Sigmoid colon (tissue), 7 donors: ENCODE results near the gene ODAD2. TPM values are rescaled to one million over a fixed set of nuclear protein-coding genes. Genes with fewer than 3 reads are reported as not detected.
"Not testable (repeated sequence)": the region's sequence is repeated elsewhere in the genome, so short reads cannot be mapped to it uniquely, and the experiment has no call there.

Experiments
- DNase-seq: peaks from one replicate; pipeline ENCODE4 v3.0.0-alpha.2; 2019
- H3K27ac ChIP-seq, 4 donors: fragments of 200-600 bp; sonication (generic); one replicate each; pipeline ENCODE4 v1.5.1; 2016 to 2019; ENCODE audit warnings: mild to moderate bottlenecking in 1 of 4
- H3K27me3 ChIP-seq, 3 donors: fragments of 200-600 bp; sonication (generic); one replicate each; pipeline ENCODE4 v1.5.1; 2019; ENCODE audit warnings: mild to moderate bottlenecking in 1 of 3
- H3K36me3 ChIP-seq, 4 donors: fragments of 200-600 bp; sonication (generic); one replicate each; pipeline ENCODE4 v1.5.1; 2016 to 2019
- H3K4me1 ChIP-seq, 4 donors: fragments of 200-600 bp; sonication (generic); one replicate each; pipeline ENCODE4 v1.5.1; 2017 to 2019
- H3K4me3 ChIP-seq, 4 donors: fragments of 200-600 bp; sonication (generic); one replicate each; pipeline ENCODE4 v1.5.1; 2017 to 2019; ENCODE audit warnings: mild to moderate bottlenecking in 2 of 4, moderate library complexity in 1 of 4
- H3K9me3 ChIP-seq, 4 donors: fragments of 200-600 bp in 3 of 4; sonication (generic) in 3 of 4; one replicate each; pipeline versions ENCODE4 v1.5.1 to v1.6.1; 2013 to 2019
- EP300 ChIP-seq, 4 donors: sonication (generic); formaldehyde crosslinking; IDR thresholded peaks; one replicate each; pipeline ENCODE4 v1.6.1; 2017; ENCODE audit warnings: antibody characterized with exemption in 4 of 4
- POLR2A ChIP-seq, 2 donors: fragments of 450-650 bp; IDR thresholded peaks; one replicate each; pipeline ENCODE4 v1.6.1; 2016; ENCODE audit warnings: antibody characterized with exemption in 2 of 2, mild to moderate bottlenecking in 2 of 2, moderate library complexity in 2 of 2
- POLR2AphosphoS5 ChIP-seq, 4 donors: sonication (generic); formaldehyde crosslinking; IDR thresholded peaks; one replicate each; pipeline ENCODE4 v1.6.1; 2017; ENCODE audit warnings: antibody characterized with exemption in 4 of 4
- WGBS, 2 donors: extraction: QIAGEN DNeasy Blood & Tissue Kit; methylation state at CpG; one replicate each; pipeline ENCODE4 v1.1.7; 2013; 5-methylcytosine and 5-hydroxymethylcytosine counted together
- intact Hi-C: fragments of 100-400 bp; cut with DNase I; formaldehyde crosslinking; loops from one replicate; pipeline ENCODE4 v1.15.1; 2023
- polyA plus RNA-seq, 3 donors: library from polyadenylated mRNA; stranded (reverse); fragments of 200-250 nt; gene quantifications; one replicate each; pipeline ENCODE4 v1.2.3, GENCODE V29; 2013
- total RNA-seq, 4 donors: library from RNA; depleted of rRNA; stranded (reverse); fragments of >200 nt; gene quantifications; one replicate each; pipeline ENCODE4 v1.1.0, GENCODE V29; 2016
- TF ChIP-seq, protein P1 (sequence below), 4 experiments: fragments of 450-650 bp in 3 of 4; fragments of 200-600 bp in 1 of 4; IDR thresholded peaks; one replicate each; pipeline ENCODE4 v1.5.1; 2016 to 2019; ENCODE audit warnings: antibody characterized with exemption in 4 of 4, mild to moderate bottlenecking in 3 of 4, moderate library complexity in 2 of 4
- donor health status: healthy with polysubstance abuse.
- donor health status: Bipolar disorder and iron deficiency.
- donor health status: healthy.

Gene ODAD2
- total and polyA plus RNA-seq, 7 donors, result 0.29 to 8.8 (median 2.3) TPM; not detected in 1

GRCh38 chr10:27982875-27983543, 15.9 kb downstream of the ODAD2 start:
- H3K27ac ChIP-seq, result no peak overlapping the region
- intact Hi-C loops, result no loop called here
- DNase-seq, result no peak
- H3K27me3 ChIP-seq, result no peaks in the 10 kb centered on the region
- H3K36me3 ChIP-seq, result no peaks in the 10 kb centered on the region
- no peak overlapping the region for H3K4me3 ChIP-seq
- H3K4me1 ChIP-seq, result no peaks in the 10 kb centered on the region
- TF ChIP-seq, protein P1, sequence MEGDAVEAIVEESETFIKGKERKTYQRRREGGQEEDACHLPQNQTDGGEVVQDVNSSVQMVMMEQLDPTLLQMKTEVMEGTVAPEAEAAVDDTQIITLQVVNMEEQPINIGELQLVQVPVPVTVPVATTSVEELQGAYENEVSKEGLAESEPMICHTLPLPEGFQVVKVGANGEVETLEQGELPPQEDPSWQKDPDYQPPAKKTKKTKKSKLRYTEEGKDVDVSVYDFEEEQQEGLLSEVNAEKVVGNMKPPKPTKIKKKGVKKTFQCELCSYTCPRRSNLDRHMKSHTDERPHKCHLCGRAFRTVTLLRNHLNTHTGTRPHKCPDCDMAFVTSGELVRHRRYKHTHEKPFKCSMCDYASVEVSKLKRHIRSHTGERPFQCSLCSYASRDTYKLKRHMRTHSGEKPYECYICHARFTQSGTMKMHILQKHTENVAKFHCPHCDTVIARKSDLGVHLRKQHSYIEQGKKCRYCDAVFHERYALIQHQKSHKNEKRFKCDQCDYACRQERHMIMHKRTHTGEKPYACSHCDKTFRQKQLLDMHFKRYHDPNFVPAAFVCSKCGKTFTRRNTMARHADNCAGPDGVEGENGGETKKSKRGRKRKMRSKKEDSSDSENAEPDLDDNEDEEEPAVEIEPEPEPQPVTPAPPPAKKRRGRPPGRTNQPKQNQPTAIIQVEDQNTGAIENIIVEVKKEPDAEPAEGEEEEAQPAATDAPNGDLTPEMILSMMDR (IDR thresholded peaks at IDR 0.05), result no peak
- no peak for TF ChIP-seq POLR2A (IDR thresholded peaks at IDR 0.05)
- no peak for TF ChIP-seq POLR2AphosphoS5 (IDR thresholded peaks at IDR 0.05)
- no peak for TF ChIP-seq EP300 (IDR thresholded peaks at IDR 0.05)
- WGBS, 2 donors, result 67 to 79% methylated on average over 6 of the region's 6 CpGs
- H3K9me3 ChIP-seq, result no peaks in the 10 kb centered on the region

DNA sequence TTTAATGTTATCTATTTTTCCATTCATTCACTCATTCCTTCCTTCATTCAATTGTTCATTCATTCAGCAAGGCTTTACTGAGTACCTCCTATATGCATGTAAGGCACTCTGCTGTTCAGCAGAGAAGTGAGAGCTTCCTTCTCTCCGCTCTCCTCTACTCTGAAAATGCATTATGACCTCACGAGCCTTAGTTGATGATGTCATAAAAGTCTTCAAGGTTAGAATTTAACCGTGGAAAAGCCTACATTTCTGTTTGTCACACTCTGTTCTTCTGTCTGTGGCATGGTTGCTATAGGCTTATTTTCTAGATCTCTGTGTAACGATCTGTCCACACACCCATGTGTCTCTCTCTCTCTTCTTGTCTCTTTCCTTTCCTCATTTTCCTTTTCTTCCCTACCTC, 17.1 kb downstream of the ODAD2 start:
- H3K36me3 ChIP-seq, result no peaks in the 10 kb centered on the region
- H3K4me1 ChIP-seq, result no peaks in the 10 kb centered on the region
- WGBS, 2 donors, result 64 to 86% methylated on average over 4 of the region's 4 CpGs
- DNase-seq, result no peak
- no peak for TF ChIP-seq POLR2AphosphoS5 (IDR thresholded peaks at IDR 0.05)
- TF ChIP-seq, protein P1 (IDR thresholded peaks at IDR 0.05), result no peak
- TF ChIP-seq EP300 (IDR thresholded peaks at IDR 0.05), result no peak
- no peak for TF ChIP-seq POLR2A (IDR thresholded peaks at IDR 0.05)
- no peaks in the 10 kb centered on the region for H3K27me3 ChIP-seq
- H3K4me3 ChIP-seq, result no peak overlapping the region
- no peaks in the 10 kb centered on the region for H3K9me3 ChIP-seq
- intact Hi-C loops, result no loop called here
- no peak overlapping the region for H3K27ac ChIP-seq

- H3K4me3 ChIP-seq, intact Hi-C loops, DNase-seq, H3K4me1 ChIP-seq, H3K9me3 ChIP-seq, H3K36me3 ChIP-seq, H3K27ac ChIP-seq, H3K27me3 ChIP-seq: not testable (repeated sequence)
- 76 to 89% methylated on average over 1 of the region's 1 CpG for WGBS, 2 donors
Observed at GRCh38 chr10:27970795-27971194, 28.1 kb downstream of the ODAD2 start.

DNA sequence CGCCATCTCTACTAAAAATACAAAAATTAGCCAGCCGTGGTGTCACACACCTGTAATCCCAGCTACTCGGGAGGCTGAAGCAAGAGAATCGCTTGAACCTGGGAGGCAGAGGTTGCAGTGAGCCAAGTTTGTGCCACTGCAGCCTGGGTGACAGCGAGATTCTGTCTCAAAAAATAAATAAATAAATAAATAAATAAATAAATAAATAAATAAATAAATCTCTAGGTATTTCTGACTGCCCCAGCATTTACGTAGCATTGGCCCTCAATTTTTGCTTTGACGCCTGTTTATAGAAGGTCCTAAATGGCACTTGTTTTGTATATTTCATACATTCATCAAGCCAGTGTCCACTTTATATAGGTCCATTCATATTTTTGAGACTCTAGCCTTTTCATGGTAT, 28.9 kb downstream of the ODAD2 start:
- H3K4me3 ChIP-seq, DNase-seq, H3K9me3 ChIP-seq, intact Hi-C loops, H3K4me1 ChIP-seq, H3K27ac ChIP-seq, H3K27me3 ChIP-seq, H3K36me3 ChIP-seq: not testable (repeated sequence)
- WGBS, 2 donors, result 79 to 95% methylated on average over 7 of the region's 7 CpGs

GRCh38 chr10:27959093-27959715, 39.7 kb downstream of the ODAD2 start:
- DNase-seq, result no peak
- H3K36me3 ChIP-seq, result no peaks in the 10 kb centered on the region
- H3K4me3 ChIP-seq, result no peak overlapping the region
- WGBS, 2 donors, result 85 to 93% methylated on average over 6 of the region's 6 CpGs
- intact Hi-C loops, result no loop called here
- H3K27ac ChIP-seq, result no peak overlapping the region
- no peaks in the 10 kb centered on the region for H3K4me1 ChIP-seq
- H3K27me3 ChIP-seq, result no peaks in the 10 kb centered on the region
- TF ChIP-seq POLR2A (IDR thresholded peaks at IDR 0.05) (no peak), EP300 (IDR thresholded peaks at IDR 0.05) (no peak), POLR2AphosphoS5 (IDR thresholded peaks at IDR 0.05) (no peak)
- TF ChIP-seq, protein P1 (IDR thresholded peaks at IDR 0.05), result no peak
- no peaks in the 10 kb centered on the region for H3K9me3 ChIP-seq

DNA sequence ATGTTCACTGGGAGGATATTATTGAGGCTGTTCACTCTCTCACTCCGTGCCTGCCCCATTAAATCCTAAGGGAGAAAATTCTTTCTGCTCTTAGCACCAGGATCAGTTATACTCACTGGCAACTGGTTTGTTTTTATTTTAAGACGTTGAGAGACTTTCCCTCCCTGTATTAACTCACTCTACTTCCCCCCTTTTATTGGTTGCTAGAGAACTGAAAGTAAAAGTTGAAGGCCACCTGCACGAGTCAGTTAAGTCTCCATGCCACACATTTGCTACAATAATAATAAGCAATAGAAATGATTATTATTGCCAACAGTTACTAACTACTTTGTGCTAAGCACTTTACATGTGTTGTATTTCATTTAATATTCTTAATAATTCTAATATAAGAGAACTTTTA, 40.5 kb downstream of the ODAD2 start:
- intact Hi-C loops, H3K27ac ChIP-seq: not testable (repeated sequence)
- 13 to 28% methylated on average over 3 of the region's 3 CpGs for WGBS, 2 donors

More for the DNA sequence above, 40.5 kb downstream of the ODAD2 start:
- H3K9me3 ChIP-seq, H3K4me1 ChIP-seq, DNase-seq, H3K27me3 ChIP-seq, H3K4me3 ChIP-seq, H3K36me3 ChIP-seq: not testable (repeated sequence)
